ENCODE data around the gene EIF4G1.

DNA sequence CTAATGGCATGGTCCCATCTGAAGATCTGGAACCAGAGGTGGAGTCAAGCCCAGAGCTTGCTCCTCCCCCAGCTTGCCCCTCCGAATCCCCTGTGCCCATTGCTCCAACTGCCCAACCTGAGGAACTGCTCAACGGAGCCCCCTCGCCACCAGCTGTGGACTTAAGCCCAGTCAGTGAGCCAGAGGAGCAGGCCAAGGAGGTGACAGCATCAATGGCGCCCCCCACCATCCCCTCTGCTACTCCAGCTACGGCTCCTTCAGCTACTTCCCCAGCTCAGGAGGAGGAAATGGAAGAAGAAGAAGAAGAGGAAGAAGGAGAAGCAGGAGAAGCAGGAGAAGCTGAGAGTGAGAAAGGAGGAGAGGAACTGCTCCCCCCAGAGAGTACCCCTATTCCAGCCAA is 7.3 kb downstream of the EIF4G1 start:
- TF ChIP-seq POLR2A (IDR thresholded peaks at IDR 0.05) = no peak
- no peak for TF ChIP-seq CTCF (IDR thresholded peaks at IDR 0.05)
